GM23338 (cell line): Measurements from ENCODE around the gene HOXA5. TPM values are rescaled to one million over a fixed set of nuclear protein-coding genes. Genes with fewer than 3 reads are reported as not detected.

Experiments
- ATAC-seq: fragments of 200-7000 bp; cut with Tn5 transposase; 3 replicates; pipeline ENCODE4 v1.9.1; 2020
- DNase-seq: peaks from one replicate; pipeline ENCODE4 v3.0.0-alpha.2; 2015; ENCODE audit warnings: low spot score
- H2AFZ ChIP-seq: fragments of 200-600 bp; sonication (generic); 2 replicates; pipeline ENCODE4 v1.8.0; 2016; ENCODE audit warnings: antibody characterized with exemption, mild to moderate bottlenecking, moderate library complexity
- H3F3A ChIP-seq: fragments of 200-600 bp; sonication (generic); replicated peaks from 2 replicates; pipeline ENCODE4 v1.8.0; 2017; ENCODE audit warnings: antibody characterized with exemption, mixed run types, low read depth
- H3K27ac ChIP-seq: fragments of 200-600 bp; sonication (generic); 2 replicates; pipeline ENCODE4 v1.6.1; 2016; ENCODE audit warnings: low read depth
- H3K27me3 ChIP-seq: fragments of 200-600 bp; sonication (generic); 2 replicates; pipeline ENCODE4 v1.8.0; 2016; ENCODE audit warnings: mild to moderate bottlenecking, mixed run types, moderate library complexity; ENCODE audit not compliant: insufficient read depth
- H3K36me3 ChIP-seq: fragments of 200-600 bp; sonication (generic); 2 replicates; pipeline ENCODE4 v1.8.0; 2016; ENCODE audit warnings: mild to moderate bottlenecking; ENCODE audit not compliant: insufficient read depth
- H3K4me1 ChIP-seq: fragments of 200-600 bp; sonication (generic); 2 replicates; pipeline ENCODE4 v1.8.0; 2016; ENCODE audit warnings: mild to moderate bottlenecking, moderate library complexity; ENCODE audit not compliant: insufficient read depth
- H3K4me2 ChIP-seq: fragments of 200-600 bp; sonication (generic); 2 replicates; pipeline ENCODE4 v1.7.1; 2017; ENCODE audit warnings: mixed run types
- H3K4me3 ChIP-seq: fragments of 200-600 bp; sonication (generic); 2 replicates; pipeline ENCODE4 v1.6.1; 2016; ENCODE audit warnings: mixed run types
- H3K79me2 ChIP-seq: fragments of 200-600 bp; sonication (generic); replicated peaks from 2 replicates; pipeline ENCODE4 v1.8.0; 2017; ENCODE audit warnings: mild to moderate bottlenecking; ENCODE audit not compliant: insufficient read depth
- H3K9me2 ChIP-seq: fragments of 200-600 bp; sonication (generic); 2 replicates; pipeline ENCODE4 v1.8.0; 2017; ENCODE audit not compliant: insufficient read depth
- H4K20me1 ChIP-seq: fragments of 200-600 bp; sonication (generic); replicated peaks from 2 replicates; pipeline ENCODE4 v1.8.0; 2017; ENCODE audit warnings: mild to moderate bottlenecking; ENCODE audit not compliant: insufficient read depth
- H3K27ac Mint-ChIP-seq: 2 replicates; pipeline ENCODE4 v1.8.0; 2020; ENCODE audit warnings: inconsistent platforms, mild to moderate bottlenecking, moderate library complexity, mixed read lengths
- H3K27me3 Mint-ChIP-seq: 3 replicates; pipeline ENCODE4 v1.8.0; 2022; ENCODE audit warnings: low read depth, mild to moderate bottlenecking, moderate library complexity, mixed read lengths, inconsistent platforms; ENCODE audit not compliant: insufficient read depth, poor library complexity
- H3K36me3 Mint-ChIP-seq: 3 replicates; pipeline ENCODE4 v1.8.0; 2021; ENCODE audit warnings: low read depth, mild to moderate bottlenecking, inconsistent platforms, moderate library complexity, mixed read lengths
- H3K4me1 Mint-ChIP-seq: 3 replicates; pipeline ENCODE4 v1.8.0; 2020; ENCODE audit warnings: mild to moderate bottlenecking, inconsistent platforms, mixed read lengths
- H3K4me3 Mint-ChIP-seq: 3 replicates; pipeline ENCODE4 v1.8.0; 2021; ENCODE audit warnings: moderate library complexity, mild to moderate bottlenecking, inconsistent platforms, mixed read lengths
- H3K9me3 Mint-ChIP-seq: 3 replicates; pipeline ENCODE4 v1.8.0; 2020; ENCODE audit warnings: moderate library complexity, mild to moderate bottlenecking, inconsistent platforms, mixed read lengths
- CTCF ChIP-seq, 2 experiments: fragments of 200-600 bp in 1 of 2; sonication (generic) in 1 of 2; conservative IDR thresholded peaks; 2 replicates each; pipeline versions ENCODE4 v1.5.1 to v1.6.1; 2016 to 2017; ENCODE audit warnings: antibody characterized with exemption in 2 of 2, low read depth in 2 of 2, mild to moderate bottlenecking in 2 of 2, moderate library complexity in 1 of 2
- EZH2 ChIP-seq: fragments of 200-600 bp; sonication (generic); IDR thresholded peaks from one replicate; pipeline ENCODE4 v1.8.0; 2017; ENCODE audit warnings: antibody characterized with exemption, mild to moderate bottlenecking, low read depth; ENCODE audit not compliant: unreplicated experiment
- EZH2phosphoT487 ChIP-seq: fragments of 200-600 bp; sonication (generic); IDR thresholded peaks from one replicate; pipeline ENCODE4 v1.8.1; 2018; ENCODE audit warnings: antibody characterized with exemption; ENCODE audit not compliant: unreplicated experiment
- NANOG ChIP-seq: IDR thresholded peaks from 2 replicates; pipeline ENCODE4 v1.6.1; 2016; ENCODE audit warnings: antibody characterized with exemption, borderline replicate concordance
- POLR2AphosphoS5 ChIP-seq: IDR thresholded peaks from 2 replicates; pipeline ENCODE4 v1.6.1; 2016; ENCODE audit warnings: antibody characterized with exemption, low read depth
- ZNF114 ChIP-seq: fragments of 250-450 bp; sonication (Bioruptor Pico); IDR thresholded peaks from 2 replicates; pipeline ENCODE4 v1.5.0; 2020; ENCODE audit warnings: mild to moderate bottlenecking, moderate library complexity
- ZNF331 ChIP-seq: fragments of 250-450 bp; sonication (Bioruptor Pico); IDR thresholded peaks from 2 replicates; pipeline ENCODE4 v1.5.0; 2020; ENCODE audit warnings: low read depth, mild to moderate bottlenecking, moderate library complexity
- polyA plus RNA-seq: library from polyadenylated mRNA; unstranded; fragments of >200 nt; fragmentation: Nextera tagmentation; extraction: Ambion mirVana; gene quantifications from 2 replicates; pipeline ENCODE4 v1.2.1, GENCODE V29; 2016
- total RNA-seq: library from RNA; depleted of rRNA; stranded (reverse); fragments of >200 nt; shearing (Covaris generic); gene quantifications from 2 replicates; pipeline ENCODE4 v1.2.3, GENCODE V29; 2014

HOXA5 gene
- total and polyA plus RNA-seq, 2 experiments from 2014 or later: not detected

GRCh38 chr7:27168265-27168947 lies 24.9 kb upstream of the HOXA5 start:
- Histone ChIP-seq H3K4me2 (no peak overlapping the region), H3F3A (peaks cover 49% of the 10 kb centered on the region), H3K4me3 (no peak overlapping the region), H3K36me3 (no peaks in the 10 kb centered on the region; the same call in 1 of the 2 replicates), H3K79me2 (no peaks in the 10 kb centered on the region), H4K20me1 (peaks cover 47% of the 10 kb centered on the region), H3K9me2 (no peaks in the 10 kb centered on the region), H3K27me3 (peaks cover 100% of the 10 kb centered on the region), H3K27ac (no peak overlapping the region), H2AFZ (no peak overlapping the region), H3K4me1 (peaks cover 12% of the 10 kb centered on the region)
- Mint-ChIP-seq H3K36me3 (no peaks in the 10 kb centered on the region; the same call in 2 of the 3 replicates), H3K27ac (no peak overlapping the region), H3K27me3 (peaks cover 99% of the 10 kb centered on the region), H3K4me1 (peaks cover 17% of the 10 kb centered on the region), H3K9me3 (peaks cover 19% of the 10 kb centered on the region; the same call in 2 of the 3 replicates), H3K4me3 (peak overlapping the region; percentile 16; the same call in 1 of the 3 replicates)
- DNase-seq (peak; percentile 31), ATAC-seq (no peak)
- peak; percentile 100 for TF ChIP-seq EZH2
- no peak for TF ChIP-seq NANOG
- TF ChIP-seq EZH2phosphoT487: peak; percentile 89
- TF ChIP-seq ZNF331: no peak
- peak in 1 of 2 experiments; percentile 7; a peak in 1 of 4 replicates for TF ChIP-seq CTCF (conservative IDR thresholded peaks at IDR 0.05; ENCODE audit: low read depth in 2 of 2)
- no peak for TF ChIP-seq POLR2AphosphoS5

GRCh38 chr7:27167916-27168264 lies 24.4 kb upstream of the HOXA5 start:
- Mint-ChIP-seq H3K4me3 (no peak overlapping the region; the same call in 2 of the 3 replicates), H3K4me1 (peaks cover 17% of the 10 kb centered on the region), H3K27ac (no peak overlapping the region), H3K9me3 (peaks cover 19% of the 10 kb centered on the region; the same call in 2 of the 3 replicates), H3K36me3 (no peaks in the 10 kb centered on the region; the same call in 2 of the 3 replicates), H3K27me3 (peaks cover 100% of the 10 kb centered on the region)
- Histone ChIP-seq H3K4me1 (peaks cover 10% of the 10 kb centered on the region), H3K27me3 (peaks cover 100% of the 10 kb centered on the region), H3K4me2 (no peak overlapping the region), H3F3A (peaks cover 49% of the 10 kb centered on the region), H4K20me1 (peaks cover 51% of the 10 kb centered on the region), H3K9me2 (no peaks in the 10 kb centered on the region), H3K79me2 (no peaks in the 10 kb centered on the region), H2AFZ (no peak overlapping the region), H3K27ac (no peak overlapping the region), H3K36me3 (no peaks in the 10 kb centered on the region; the same call in 1 of the 2 replicates), H3K4me3 (no peak overlapping the region)
- peak; percentile 47 for TF ChIP-seq EZH2
- TF ChIP-seq ZNF114 (CRISPR knock-in tag): no peak
- TF ChIP-seq NANOG: no peak
- ATAC-seq: no peak
- DNase-seq: no peak
